ENCODE measurements around the gene FMO2.

FMO2 gene

GRCh38 chr1:171185091-171185490 is at the start of gene FMO2:
TSS of gene FMO2 (plus strand) at chr1:171185300. CDS start at chr1:171185714, 414 bp downstream.
- no peak for DNase-seq

GRCh38 chr1:171137580-171137979 is 47.5 kb upstream of the FMO2 start:
- DNase-seq, result no peak

GRCh38 chr1:171138980-171139379 is 46.1 kb upstream of the FMO2 start:
- DNase-seq, result no peak

GRCh38 chr1:171139890-171140289 is 45.2 kb upstream of the FMO2 start:
- no peak for DNase-seq

- no peak for DNase-seq
Measured at GRCh38 chr1:171140401-171140800, 44.7 kb upstream of the FMO2 start.

GRCh38 chr1:171140956-171141687 is 44.0 kb upstream of the FMO2 start:
- no peak for DNase-seq

- no peak for DNase-seq
Measured at GRCh38 chr1:171141688-171142415, 43.2 kb upstream of the FMO2 start.

GRCh38 chr1:171142416-171143385 is 42.4 kb upstream of the FMO2 start:
- no peak for DNase-seq

- no peak for DNase-seq
Measured at GRCh38 chr1:171150156-171150555, 34.9 kb upstream of the FMO2 start.

- no peak for DNase-seq
Measured at GRCh38 chr1:171152549-171152948, 32.6 kb upstream of the FMO2 start.

GRCh38 chr1:171155484-171155883 is 29.6 kb upstream of the FMO2 start:
- DNase-seq, result no peak

GRCh38 chr1:171158096-171158495 is 27.0 kb upstream of the FMO2 start:
- DNase-seq, result no peak

- DNase-seq, result no peak
Measured at GRCh38 chr1:171158551-171158950, 26.5 kb upstream of the FMO2 start.

GRCh38 chr1:171159148-171159547 is 26.0 kb upstream of the FMO2 start:
- DNase-seq, result no peak

- DNase-seq, result no peak
Measured at GRCh38 chr1:171160211-171160610, 24.9 kb upstream of the FMO2 start.

- DNase-seq, result no peak
Measured at GRCh38 chr1:171160639-171161354, 24.3 kb upstream of the FMO2 start.

- DNase-seq, result no peak
Measured at GRCh38 chr1:171161431-171161830, 23.7 kb upstream of the FMO2 start.

GRCh38 chr1:171166361-171166760 is 18.7 kb upstream of the FMO2 start:
- DNase-seq, result no peak

- no peak for DNase-seq
Measured at GRCh38 chr1:171167785-171168184, 17.3 kb upstream of the FMO2 start.

GRCh38 chr1:171172471-171172870 is 12.6 kb upstream of the FMO2 start:
- no peak for DNase-seq

GRCh38 chr1:171173069-171173468 is 12.0 kb upstream of the FMO2 start:
- DNase-seq, result no peak

GRCh38 chr1:171174560-171175294 is 10.4 kb upstream of the FMO2 start:
- DNase-seq, result no peak
